Ammon's horn (tissue), 1 donor: ENCODE results near the gene CHRNA5.

ENCODE experiments used
- DNase-seq: peaks from one replicate; pipeline ENCODE4 v3.0.0-alpha.2; 2016; ENCODE audit warnings: low spot score

CHRNA5 gene

GRCh38 chr15:78620527-78621421 is 55.5 kb downstream of the CHRNA5 start, which contains the start of gene CHRNA3:
TSS of gene CHRNA3 (minus strand) at chr15:78620996. CDS start at chr15:78620794, 202 bp downstream.
- no peak for DNase-seq

GRCh38 chr15:78621810-78622402 is 56.6 kb downstream of the CHRNA5 start:
- DNase-seq, result no peak

- DNase-seq, result no peak
Observed at GRCh38 chr15:78623786-78624497, 58.6 kb downstream of the CHRNA5 start.

- no peak for DNase-seq
Observed at GRCh38 chr15:78624651-78625590, 59.6 kb downstream of the CHRNA5 start.

GRCh38 chr15:78625606-78626280 is 60.4 kb downstream of the CHRNA5 start:
- no peak for DNase-seq

GRCh38 chr15:78626381-78626995 is 61.2 kb downstream of the CHRNA5 start:
- DNase-seq, result no peak

GRCh38 chr15:78627348-78627747 is 62.0 kb downstream of the CHRNA5 start:
- no peak for DNase-seq

GRCh38 chr15:78628227-78628626 is 62.9 kb downstream of the CHRNA5 start:
- DNase-seq, result no peak

- no peak for DNase-seq
Observed at GRCh38 chr15:78629031-78629715, 63.9 kb downstream of the CHRNA5 start.

GRCh38 chr15:78629716-78630065 is 64.4 kb downstream of the CHRNA5 start:
- DNase-seq, result no peak

- no peak for DNase-seq
Observed at GRCh38 chr15:78630886-78631633, 65.7 kb downstream of the CHRNA5 start.

- no peak for DNase-seq
Observed at GRCh38 chr15:78633348-78633747, 68.0 kb downstream of the CHRNA5 start.

GRCh38 chr15:78634210-78635145 is 69.2 kb downstream of the CHRNA5 start:
- DNase-seq, result no peak

GRCh38 chr15:78635346-78635745 is 70.0 kb downstream of the CHRNA5 start:
- DNase-seq, result no peak

GRCh38 chr15:78636378-78636859 is 71.1 kb downstream of the CHRNA5 start:
- DNase-seq, result no peak

GRCh38 chr15:78637776-78638435 is 72.6 kb downstream of the CHRNA5 start:
- no peak for DNase-seq

- peak; percentile 14 for DNase-seq
Observed at GRCh38 chr15:78638658-78639314, 73.5 kb downstream of the CHRNA5 start.
